NCI-H1105 treated with DMSO at 0.1 percent for 48 hours (cell line): ENCODE results near the gene PEX11B.

Source experiments
- DNase-seq: peaks from one replicate; lab custom pipeline; 2025; lab: John Stamatoyannopoulos, UW

Gene PEX11B

GRCh38 chr1:145918144-145918991 lies at the start of gene PEX11B:
TSS of gene PEX11B (minus strand) at chr1:145918717. CDS start at chr1:145918688, 29 bp downstream.
- peak; percentile 84 for DNase-seq

GRCh38 chr1:145967288-145967687 lies 48.8 kb upstream of the PEX11B start:
- no peak for DNase-seq

- no peak for DNase-seq
These were observed 46.7 kb upstream of the PEX11B start for GRCh38 chr1:145965119-145965744.

- peak; percentile 88 for DNase-seq
These were observed 46.0 kb upstream of the PEX11B start, which contains the start of the genes ANKRD34A and POLR3GL for GRCh38 chr1:145964328-145965118. TSS of gene ANKRD34A (minus strand) at chr1:145964575. CDS start at chr1:145961759, 2,816 bp downstream. TSS of gene POLR3GL (plus strand) at chr1:145964690. CDS start at chr1:145974866, 10,176 bp downstream.

- peak; percentile 28 for DNase-seq
These were observed 44.9 kb upstream of the PEX11B start for GRCh38 chr1:145963265-145964019.

- no peak for DNase-seq
These were observed 43.9 kb upstream of the PEX11B start for GRCh38 chr1:145962157-145963102.

GRCh38 chr1:145961425-145962156 lies 43.1 kb upstream of the PEX11B start:
- peak; percentile 10 for DNase-seq

GRCh38 chr1:145961109-145961424 lies 42.5 kb upstream of the PEX11B start:
- no peak for DNase-seq

GRCh38 chr1:145960468-145961108 lies 42.1 kb upstream of the PEX11B start:
- peak; percentile 77 for DNase-seq

GRCh38 chr1:145959957-145960467 lies 41.5 kb upstream of the PEX11B start:
- no peak for DNase-seq

- DNase-seq: no peak
These were observed 40.8 kb upstream of the PEX11B start for GRCh38 chr1:145959333-145959732.

GRCh38 chr1:145958734-145959133 lies 40.2 kb upstream of the PEX11B start:
- no peak for DNase-seq

- peak; percentile 97 for DNase-seq
These were observed 39.2 kb upstream of the PEX11B start, which contains the start of gene LIX1L for GRCh38 chr1:145957443-145958319. TSS of gene LIX1L (minus strand) at chr1:145958017. CDS start at chr1:145957927, 90 bp downstream.

- DNase-seq: no peak
These were observed 38.4 kb upstream of the PEX11B start for GRCh38 chr1:145956781-145957442.

GRCh38 chr1:145956361-145956760 lies 37.8 kb upstream of the PEX11B start:
- DNase-seq: no peak

- no peak for DNase-seq
These were observed 36.9 kb upstream of the PEX11B start for GRCh38 chr1:145955436-145955835.

- DNase-seq: no peak
These were observed 35.3 kb upstream of the PEX11B start for GRCh38 chr1:145953861-145954260.
